Activated naive CD4-positive, alpha-beta T cell treated with anti-CD3 and anti-CD28 coated beads, Interleukin-2, amount 10 ng/mL, durations not matched to agents 7 days and 5 days (primary cell): ENCODE results near the gene VEZT.
"Not testable (repeated sequence)": the region's sequence is repeated elsewhere in the genome, so short reads cannot be mapped to it uniquely, and the experiment has no call there.

Experiments
- CTCF ChIA-PET: fragments of 350-600 bp; sonication (Branson Sonifier 250); formaldehyde crosslinking; loops from one replicate; lab custom pipeline; 2021; ENCODE audit warnings: antibody characterized with exemption; lab: Charles Lee
- DNase-seq: peaks from one replicate; pipeline ENCODE4 v3.0.0-alpha.2; 2020
- H3K27ac Mint-ChIP-seq: one replicate; pipeline ENCODE4 v1.8.0; 2021; ENCODE audit warnings: mild to moderate bottlenecking, moderate library complexity, mixed read lengths
- H3K27me3 Mint-ChIP-seq: one replicate; pipeline ENCODE4 v1.8.0; 2021; ENCODE audit warnings: mild to moderate bottlenecking, mixed read lengths
- H3K36me3 Mint-ChIP-seq: one replicate; pipeline ENCODE4 v1.8.0; 2021; ENCODE audit warnings: mixed read lengths
- H3K4me1 Mint-ChIP-seq: one replicate; pipeline ENCODE4 v1.8.0; 2021; ENCODE audit warnings: mixed read lengths
- H3K4me3 Mint-ChIP-seq: one replicate; pipeline ENCODE4 v1.8.0; 2021; ENCODE audit warnings: mild to moderate bottlenecking, moderate library complexity, mixed read lengths
- H3K9me3 Mint-ChIP-seq: one replicate; pipeline ENCODE4 v1.8.0; 2021; ENCODE audit warnings: mixed read lengths

The VEZT gene

GRCh38 chr12:95269892-95270291 lies 52.3 kb downstream of the VEZT start:
- DNase-seq = no peak
- H3K4me3 Mint-ChIP-seq = no peak overlapping the region
- no peak overlapping the region for H3K27ac Mint-ChIP-seq
- CTCF ChIA-PET = no interaction called here
- H3K9me3 Mint-ChIP-seq = no peaks in the 10 kb centered on the region
- no peaks in the 10 kb centered on the region for H3K27me3 Mint-ChIP-seq
- H3K36me3 Mint-ChIP-seq = peaks cover 11% of the 10 kb centered on the region
- no peaks in the 10 kb centered on the region for H3K4me1 Mint-ChIP-seq

- H3K27ac Mint-ChIP-seq = no peak overlapping the region
- H3K9me3 Mint-ChIP-seq = no peaks in the 10 kb centered on the region
- H3K4me3 Mint-ChIP-seq = no peak overlapping the region
- CTCF ChIA-PET = no interaction called here
- H3K4me1 Mint-ChIP-seq = no peaks in the 10 kb centered on the region
- DNase-seq = no peak
- no peaks in the 10 kb centered on the region for H3K27me3 Mint-ChIP-seq
- peaks cover 8% of the 10 kb centered on the region for H3K36me3 Mint-ChIP-seq
Measured at GRCh38 chr12:95271465-95271864, 53.9 kb downstream of the VEZT start.

GRCh38 chr12:95277139-95277538 lies 59.5 kb downstream of the VEZT start:
- no peaks in the 10 kb centered on the region for H3K9me3 Mint-ChIP-seq
- CTCF ChIA-PET = interaction anchor here (0.6 kb wide), 1 partner anchor 15 kb away, joined by 3 read pairs; no protein-coding TSS in a partner anchor

GRCh38 chr12:95279856-95280255 lies 62.2 kb downstream of the VEZT start:
- CTCF ChIA-PET = no interaction called here
- Mint-ChIP-seq H3K36me3 (peaks cover 28% of the 10 kb centered on the region), H3K27me3 (no peaks in the 10 kb centered on the region), H3K9me3 (no peaks in the 10 kb centered on the region), H3K27ac (no peak overlapping the region), H3K4me1 (peaks cover 7% of the 10 kb centered on the region), H3K4me3 (no peak overlapping the region)
- DNase-seq = no peak

More at GRCh38 chr12:95277139-95277538, 59.5 kb downstream of the VEZT start:
- Mint-ChIP-seq H3K4me3 (no peak overlapping the region), H3K27ac (no peak overlapping the region), H3K27me3 (no peaks in the 10 kb centered on the region), H3K36me3 (peaks cover 20% of the 10 kb centered on the region), H3K4me1 (peaks cover 7% of the 10 kb centered on the region)
- DNase-seq = no peak

- Mint-ChIP-seq H3K4me1 (peaks cover 7% of the 10 kb centered on the region), H3K9me3 (no peaks in the 10 kb centered on the region), H3K27me3 (no peaks in the 10 kb centered on the region), H3K4me3 (no peak overlapping the region), H3K27ac (no peak overlapping the region), H3K36me3 (peaks cover 25% of the 10 kb centered on the region)
- CTCF ChIA-PET = no interaction called here
- no peak for DNase-seq
Measured at GRCh38 chr12:95282266-95282665, 64.7 kb downstream of the VEZT start.

- no peak for DNase-seq
- H3K27ac Mint-ChIP-seq = no peak overlapping the region
- no peaks in the 10 kb centered on the region for H3K27me3 Mint-ChIP-seq
- CTCF ChIA-PET = no interaction called here
- peaks cover 25% of the 10 kb centered on the region for H3K36me3 Mint-ChIP-seq
- H3K9me3 Mint-ChIP-seq = no peaks in the 10 kb centered on the region
- H3K4me3 Mint-ChIP-seq = no peak overlapping the region
- H3K4me1 Mint-ChIP-seq = peaks cover 7% of the 10 kb centered on the region
Measured at GRCh38 chr12:95283371-95283770, 65.8 kb downstream of the VEZT start.

- H3K27me3 Mint-ChIP-seq = no peaks in the 10 kb centered on the region
- no peak overlapping the region for H3K4me3 Mint-ChIP-seq
- peaks cover 21% of the 10 kb centered on the region for H3K36me3 Mint-ChIP-seq
- no peak for DNase-seq
- no peaks in the 10 kb centered on the region for H3K9me3 Mint-ChIP-seq
- no peak overlapping the region for H3K27ac Mint-ChIP-seq
- CTCF ChIA-PET = no interaction called here
- no peaks in the 10 kb centered on the region for H3K4me1 Mint-ChIP-seq
Measured at GRCh38 chr12:95286713-95287112, 69.1 kb downstream of the VEZT start.

GRCh38 chr12:95291501-95291900 lies 73.9 kb downstream of the VEZT start:
- H3K36me3 Mint-ChIP-seq = peaks cover 10% of the 10 kb centered on the region
- CTCF ChIA-PET = no interaction called here
- H3K4me3 Mint-ChIP-seq = no peak overlapping the region
- no peaks in the 10 kb centered on the region for H3K4me1 Mint-ChIP-seq
- no peaks in the 10 kb centered on the region for H3K27me3 Mint-ChIP-seq
- no peak for DNase-seq
- no peaks in the 10 kb centered on the region for H3K9me3 Mint-ChIP-seq
- H3K27ac Mint-ChIP-seq = no peak overlapping the region

GRCh38 chr12:95298916-95299315 lies 81.3 kb downstream of the VEZT start:
- CTCF ChIA-PET = no interaction called here
- Mint-ChIP-seq H3K9me3 (no peaks in the 10 kb centered on the region), H3K4me3 (no peak overlapping the region), H3K4me1 (no peaks in the 10 kb centered on the region), H3K27me3 (no peaks in the 10 kb centered on the region), H3K27ac (no peak overlapping the region), H3K36me3 (peaks cover 23% of the 10 kb centered on the region)
- no peak for DNase-seq

- CTCF ChIA-PET = no interaction called here
- DNase-seq = no peak
- no peak overlapping the region for H3K4me3 Mint-ChIP-seq
- H3K4me1 Mint-ChIP-seq = no peaks in the 10 kb centered on the region
- no peaks in the 10 kb centered on the region for H3K9me3 Mint-ChIP-seq
- H3K36me3 Mint-ChIP-seq = peaks cover 21% of the 10 kb centered on the region
- H3K27ac Mint-ChIP-seq = no peak overlapping the region
- H3K27me3 Mint-ChIP-seq = no peaks in the 10 kb centered on the region
Measured at GRCh38 chr12:95300286-95300685, 82.7 kb downstream of the VEZT start.

GRCh38 chr12:95303476-95303875 lies 85.9 kb downstream of the VEZT start:
- Mint-ChIP-seq H3K36me3 (peaks cover 10% of the 10 kb centered on the region), H3K4me1 (no peaks in the 10 kb centered on the region), H3K27me3 (no peaks in the 10 kb centered on the region), H3K27ac (no peak overlapping the region), H3K9me3 (no peaks in the 10 kb centered on the region), H3K4me3 (no peak overlapping the region)
- DNase-seq = no peak
- CTCF ChIA-PET = interaction anchor here (1.4 kb wide), 1 partner anchor 30 kb away, joined by 4 read pairs; no protein-coding TSS in a partner anchor

- DNase-seq = no peak
- CTCF ChIA-PET = interaction anchor here (1.4 kb wide), 1 partner anchor 29 kb away, joined by 4 read pairs; no protein-coding TSS in a partner anchor
- H3K27ac Mint-ChIP-seq = no peak overlapping the region
- H3K9me3 Mint-ChIP-seq = no peaks in the 10 kb centered on the region
- H3K4me1 Mint-ChIP-seq = no peaks in the 10 kb centered on the region
- peaks cover 10% of the 10 kb centered on the region for H3K36me3 Mint-ChIP-seq
- no peaks in the 10 kb centered on the region for H3K27me3 Mint-ChIP-seq
- no peak overlapping the region for H3K4me3 Mint-ChIP-seq
Measured at GRCh38 chr12:95304673-95305198, 87.1 kb downstream of the VEZT start.

GRCh38 chr12:95312656-95313055 lies 95.0 kb downstream of the VEZT start:
- H3K4me3 Mint-ChIP-seq = no peak overlapping the region
- H3K9me3 Mint-ChIP-seq = no peaks in the 10 kb centered on the region
- H3K4me1 Mint-ChIP-seq = no peaks in the 10 kb centered on the region
- DNase-seq = no peak
- H3K27ac Mint-ChIP-seq = no peak overlapping the region
- peaks cover 1% of the 10 kb centered on the region for H3K36me3 Mint-ChIP-seq
- CTCF ChIA-PET = interaction anchor here (0.7 kb wide), 1 partner anchor 22 kb away, joined by 3 read pairs; no protein-coding TSS in a partner anchor
- peaks cover 4% of the 10 kb centered on the region for H3K27me3 Mint-ChIP-seq

- not testable (repeated sequence) for H3K27ac Mint-ChIP-seq
Measured at GRCh38 chr12:95314756-95315155, 97.1 kb downstream of the VEZT start.

GRCh38 chr12:95316798-95317197 lies 99.2 kb downstream of the VEZT start:
- DNase-seq = no peak
- no peak overlapping the region for H3K4me3 Mint-ChIP-seq
- no peaks in the 10 kb centered on the region for H3K9me3 Mint-ChIP-seq
- H3K36me3 Mint-ChIP-seq = no peaks in the 10 kb centered on the region
- peaks cover 4% of the 10 kb centered on the region for H3K27me3 Mint-ChIP-seq
- H3K4me1 Mint-ChIP-seq = no peaks in the 10 kb centered on the region
- no peak overlapping the region for H3K27ac Mint-ChIP-seq
- CTCF ChIA-PET = no interaction called here

More at GRCh38 chr12:95314756-95315155, 97.1 kb downstream of the VEZT start:
- H3K4me3 Mint-ChIP-seq, H3K4me1 Mint-ChIP-seq, H3K9me3 Mint-ChIP-seq, H3K27me3 Mint-ChIP-seq, DNase-seq, H3K36me3 Mint-ChIP-seq: not testable (repeated sequence)
- CTCF ChIA-PET = interaction anchor here (0.9 kb wide), 1 partner anchor 51 kb away, joined by 3 read pairs; no protein-coding TSS in a partner anchor
